HG03575 (cell line): ENCODE measurements around the gene SLC9A2.

Experiments
- ATAC-seq: cut with Tn5 transposase; IDR thresholded peaks from one replicate; pipeline ENCODE4 v1.9.1; 2021; ENCODE audit not compliant: unreplicated experiment, insufficient number of reproducible peaks, low FRiP score; ENCODE audit errors: extremely low read depth

The SLC9A2 gene

GRCh38 chr2:102615620-102616436 lies 3.5 kb upstream of the SLC9A2 start:
- no peak for ATAC-seq

- no peak for ATAC-seq
These were observed 620 bp upstream of the SLC9A2 start for GRCh38 chr2:102618452-102619413.

GRCh38 chr2:102620332-102620731 lies 979 bp downstream of the SLC9A2 start:
- no peak for ATAC-seq

GRCh38 chr2:102621630-102622029 lies 2.3 kb downstream of the SLC9A2 start:
- ATAC-seq: no peak

GRCh38 chr2:102622646-102623045 lies 3.3 kb downstream of the SLC9A2 start:
- ATAC-seq: no peak

GRCh38 chr2:102630458-102630857 lies 11.1 kb downstream of the SLC9A2 start:
- no peak for ATAC-seq

- no peak for ATAC-seq
These were observed 13.2 kb downstream of the SLC9A2 start for GRCh38 chr2:102632380-102633175.

- ATAC-seq: no peak
These were observed 15.5 kb downstream of the SLC9A2 start for GRCh38 chr2:102634831-102635241.

- no peak for ATAC-seq
These were observed 16.0 kb downstream of the SLC9A2 start for GRCh38 chr2:102635317-102635716.

- no peak for ATAC-seq
These were observed 17.0 kb downstream of the SLC9A2 start for GRCh38 chr2:102636283-102636907.

- no peak for ATAC-seq
These were observed 18.0 kb downstream of the SLC9A2 start for GRCh38 chr2:102637358-102637757.

GRCh38 chr2:102639429-102639828 lies 20.1 kb downstream of the SLC9A2 start:
- no peak for ATAC-seq

GRCh38 chr2:102652126-102652525 lies 32.8 kb downstream of the SLC9A2 start:
- ATAC-seq: no peak

GRCh38 chr2:102657770-102658169 lies 38.4 kb downstream of the SLC9A2 start:
- ATAC-seq: no peak

- no peak for ATAC-seq
These were observed 40.7 kb downstream of the SLC9A2 start for GRCh38 chr2:102660070-102660469.

GRCh38 chr2:102660574-102660973 lies 41.2 kb downstream of the SLC9A2 start:
- no peak for ATAC-seq

GRCh38 chr2:102661846-102662245 lies 42.5 kb downstream of the SLC9A2 start:
- no peak for ATAC-seq

- ATAC-seq: no peak
These were observed 43.5 kb downstream of the SLC9A2 start for GRCh38 chr2:102662833-102663232.

- ATAC-seq: no peak
These were observed 44.0 kb downstream of the SLC9A2 start for GRCh38 chr2:102663381-102663780.
